Keratinocyte (primary cell): Measurements from ENCODE around the gene IFIT2.

ENCODE experiments used
- CTCF ChIP-seq, 3 experiments: IDR thresholded peaks in 1 of 3; conservative IDR thresholded peaks in 1 of 3; optimal IDR thresholded peaks in 1 of 3; 2 replicates in 2 of 3; 3 replicates in 1 of 3; pipeline versions ENCODE3 to v1.5.1; 2011; ENCODE audit warnings: low read length in 3 of 3, mild to moderate bottlenecking in 3 of 3, moderate library complexity in 2 of 3, control low read depth in 1 of 3, inconsistent platforms in 1 of 3; ENCODE audit not compliant: insufficient read depth in 2 of 3; ENCODE audit errors: extremely low read depth in 1 of 3
- EZH2 ChIP-seq: IDR thresholded peaks from one replicate; pipeline ENCODE4 v1.6.1; 2012; ENCODE audit warnings: inconsistent platforms, mild to moderate bottlenecking, low read length, moderate library complexity

GRCh38 chr10:89304446-89304845 lies 2.6 kb downstream of the IFIT2 start:
- TF ChIP-seq EZH2 (no peak), CTCF (optimal IDR thresholded peaks at IDR 0.05 in 1 of 3, IDR thresholded peaks at IDR 0.05 in 1 of 3, conservative IDR thresholded peaks at IDR 0.05 in 1 of 3; ENCODE audit: extremely low read depth in 1 of 3, insufficient read depth in 2 of 3, low read length in 3 of 3) (no peak)
